Sigmoid colon (tissue), 4 donors: Measurements from ENCODE around the gene EEF1AKMT2.

Experiments
- CTCF ChIP-seq, 4 experiments: fragments of 450-650 bp in 3 of 4; fragments of 200-600 bp in 1 of 4; IDR thresholded peaks; one replicate each; pipeline ENCODE4 v1.5.1; 2016 to 2019; ENCODE audit warnings: antibody characterized with exemption in 4 of 4, mild to moderate bottlenecking in 3 of 4, moderate library complexity in 2 of 4
- EP300 ChIP-seq, 4 donors: sonication (generic); formaldehyde crosslinking; IDR thresholded peaks; one replicate each; pipeline ENCODE4 v1.6.1; 2017; ENCODE audit warnings: antibody characterized with exemption in 4 of 4
- POLR2A ChIP-seq, 2 donors: fragments of 450-650 bp; IDR thresholded peaks; one replicate each; pipeline ENCODE4 v1.6.1; 2016; ENCODE audit warnings: antibody characterized with exemption in 2 of 2, mild to moderate bottlenecking in 2 of 2, moderate library complexity in 2 of 2

- no peak for TF ChIP-seq CTCF (IDR thresholded peaks at IDR 0.05)
- no peak for TF ChIP-seq POLR2A (IDR thresholded peaks at IDR 0.05)
- TF ChIP-seq EP300 (IDR thresholded peaks at IDR 0.05), result no peak
Observed at GRCh38 chr10:124728830-124729661, 62.6 kb downstream of the EEF1AKMT2 start.
